Raji (cell line): ENCODE data around the gene PIP5K1C.

ENCODE experiments used
- POLR2A ChIP-seq: IDR thresholded peaks from 2 replicates; pipeline ENCODE4 v1.6.1; 2011; ENCODE audit warnings: low read depth, low read length, control low read depth; ENCODE audit not compliant: insufficient read depth

PIP5K1C gene

GRCh38 chr19:3691726-3692125 is 8.5 kb downstream of the PIP5K1C start:
- no peak for TF ChIP-seq POLR2A

DNA sequence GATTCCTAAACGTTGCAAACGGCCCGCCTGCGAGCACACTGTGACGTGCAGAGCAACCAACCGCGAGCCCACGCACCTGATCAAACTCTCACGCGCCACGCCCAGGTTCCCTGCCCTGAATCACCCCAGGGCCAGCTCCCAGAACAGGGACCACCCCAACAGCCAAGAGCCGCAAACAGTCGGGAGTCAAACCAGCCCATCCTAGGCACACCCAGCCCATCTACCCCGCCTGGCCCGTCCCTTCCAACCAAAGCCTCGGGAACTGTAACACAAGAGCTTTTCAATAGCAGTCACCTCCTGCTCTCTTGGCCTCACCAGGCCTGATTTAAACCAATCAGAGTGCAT is 8.9 kb downstream of the PIP5K1C start:
- no peak for TF ChIP-seq POLR2A

DNA sequence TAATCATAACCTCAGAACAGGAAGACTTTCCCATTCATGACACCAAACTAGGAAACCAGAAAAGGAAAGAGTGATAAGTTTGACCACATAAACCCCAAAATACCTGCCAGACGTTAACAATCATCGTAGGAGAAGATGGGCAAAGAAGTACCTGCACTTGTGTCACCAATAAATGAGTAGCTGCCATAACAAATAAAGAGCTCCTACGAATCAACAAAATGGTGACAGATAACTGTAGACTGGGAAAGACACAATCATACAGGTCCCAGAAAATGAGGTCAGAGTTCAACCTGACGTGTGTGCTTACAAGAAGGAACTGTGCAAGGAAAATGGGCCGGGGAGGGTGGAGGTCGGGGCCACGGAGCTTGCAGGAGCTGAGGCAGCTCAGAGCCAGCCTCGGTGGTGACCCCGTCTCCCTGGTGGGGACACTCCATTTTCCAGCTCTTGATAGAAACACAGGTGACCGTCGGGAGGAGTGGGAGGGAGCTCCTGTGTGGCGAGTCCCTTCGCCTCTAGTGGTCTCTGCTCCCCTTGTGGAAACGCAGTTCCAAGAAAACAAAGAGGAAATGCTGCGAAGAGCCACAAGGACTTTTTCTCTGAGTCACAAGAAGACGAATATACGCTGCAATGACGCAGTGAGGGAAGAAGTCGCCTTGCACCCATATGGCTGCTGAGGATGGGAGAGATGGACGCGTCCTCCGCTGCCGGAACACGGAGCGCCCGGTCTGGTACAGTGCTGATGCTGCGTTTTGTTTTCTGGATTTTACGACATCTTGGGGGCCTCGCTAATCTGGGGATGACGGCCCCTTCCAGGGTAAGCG is 9.5 kb downstream of the PIP5K1C start:
- TF ChIP-seq POLR2A = no peak

DNA sequence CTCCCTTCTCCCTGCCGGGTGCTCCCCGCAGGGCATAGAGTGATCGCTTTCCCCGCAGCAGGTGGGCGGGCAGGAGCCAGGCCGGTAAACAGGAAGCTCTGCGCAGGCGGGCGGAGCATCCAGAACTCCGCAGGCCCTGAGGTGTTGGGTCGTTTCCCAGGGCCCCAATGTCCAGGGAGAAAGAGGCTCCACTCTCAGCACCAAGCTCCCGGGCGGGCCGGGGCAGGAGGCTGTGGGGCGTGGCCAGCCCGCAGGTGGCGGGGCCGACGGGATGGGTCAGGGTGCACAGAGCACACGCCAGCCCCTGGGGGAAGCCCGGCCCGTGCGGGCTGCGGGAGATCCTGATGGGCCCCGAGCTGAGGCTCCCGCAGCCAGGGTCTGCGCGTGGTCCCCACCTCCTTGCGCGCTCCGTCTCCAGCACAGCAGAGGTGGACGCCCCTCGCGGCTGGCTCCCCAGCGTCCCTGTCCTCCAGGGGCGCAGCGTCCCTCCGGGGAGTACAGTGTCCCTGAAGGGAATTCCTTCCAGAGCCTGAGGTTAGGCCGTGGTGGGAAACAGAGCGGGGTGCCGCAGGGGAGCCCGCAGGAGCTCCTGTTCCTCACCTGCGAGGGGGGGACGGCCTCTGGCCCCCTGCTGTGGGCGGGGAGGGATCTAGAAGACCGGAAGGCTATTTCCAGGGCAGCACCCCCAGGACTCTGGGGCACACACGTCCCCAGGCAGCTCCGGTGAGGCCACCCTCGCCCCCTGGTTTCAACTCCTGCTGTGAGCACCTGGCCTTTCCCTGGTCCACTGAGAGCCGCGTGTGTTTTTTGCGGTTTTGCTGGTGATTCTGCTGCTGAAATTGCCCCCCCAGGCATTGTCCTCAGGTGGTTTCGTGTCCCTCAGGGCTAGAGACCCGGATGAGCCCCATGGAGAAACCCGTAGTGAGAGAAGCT is 12.2 kb downstream of the PIP5K1C start:
- TF ChIP-seq POLR2A = no peak

- no peak for TF ChIP-seq POLR2A
Observed at GRCh38 chr19:3687393-3687773, 12.9 kb downstream of the PIP5K1C start.

GRCh38 chr19:3684817-3685410 is 15.4 kb downstream of the PIP5K1C start:
- TF ChIP-seq POLR2A = no peak

- no peak for TF ChIP-seq POLR2A
Observed at GRCh38 chr19:3684054-3684816, 16.0 kb downstream of the PIP5K1C start.

GRCh38 chr19:3683405-3684053 is 16.7 kb downstream of the PIP5K1C start:
- no peak for TF ChIP-seq POLR2A

- no peak for TF ChIP-seq POLR2A
Observed at GRCh38 chr19:3682741-3683404, 17.4 kb downstream of the PIP5K1C start.

DNA sequence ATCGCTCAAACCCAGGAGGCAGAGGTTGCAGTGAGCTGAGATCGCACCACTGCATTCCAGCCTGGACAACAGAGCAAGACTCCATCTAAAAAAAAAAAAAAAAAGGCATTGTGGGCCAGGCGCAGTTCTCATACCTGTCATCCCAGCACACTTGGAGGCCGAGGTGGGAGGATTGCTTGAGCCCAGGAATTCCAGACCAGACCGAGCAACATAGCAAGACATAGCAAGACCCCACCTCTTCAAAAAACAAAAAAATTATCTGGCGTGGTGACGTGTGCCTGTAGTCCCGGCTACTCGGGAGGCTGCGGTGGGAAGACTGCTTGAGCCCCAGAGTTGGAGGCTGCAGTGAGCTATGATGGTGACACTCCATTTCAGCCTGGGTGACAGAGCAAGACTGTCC is 18.0 kb downstream of the PIP5K1C start:
- no peak for TF ChIP-seq POLR2A

GRCh38 chr19:3680939-3681338 is 19.3 kb downstream of the PIP5K1C start:
- TF ChIP-seq POLR2A = no peak

DNA sequence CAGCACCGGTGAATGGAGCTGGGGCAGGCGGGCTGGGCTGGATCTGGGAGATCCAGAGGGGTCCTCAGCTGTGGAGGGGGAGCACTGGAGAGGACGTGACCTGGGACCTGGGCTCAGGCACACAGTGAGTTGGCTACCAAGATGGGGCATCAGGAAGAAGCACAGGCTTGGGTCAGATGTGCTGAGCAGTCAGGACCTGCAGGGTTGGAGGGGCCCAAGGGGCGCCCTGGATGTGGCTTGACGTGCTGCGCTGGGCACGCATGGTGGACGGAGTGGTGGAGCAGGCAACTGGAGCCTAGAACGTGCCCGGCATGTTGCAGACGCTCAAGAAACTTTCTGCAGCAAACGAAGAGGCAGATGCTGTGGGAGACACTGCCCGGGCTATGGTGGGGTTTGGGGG is 20.7 kb downstream of the PIP5K1C start:
- TF ChIP-seq POLR2A = no peak

GRCh38 chr19:3679138-3679537 is 21.1 kb downstream of the PIP5K1C start:
- no peak for TF ChIP-seq POLR2A

DNA sequence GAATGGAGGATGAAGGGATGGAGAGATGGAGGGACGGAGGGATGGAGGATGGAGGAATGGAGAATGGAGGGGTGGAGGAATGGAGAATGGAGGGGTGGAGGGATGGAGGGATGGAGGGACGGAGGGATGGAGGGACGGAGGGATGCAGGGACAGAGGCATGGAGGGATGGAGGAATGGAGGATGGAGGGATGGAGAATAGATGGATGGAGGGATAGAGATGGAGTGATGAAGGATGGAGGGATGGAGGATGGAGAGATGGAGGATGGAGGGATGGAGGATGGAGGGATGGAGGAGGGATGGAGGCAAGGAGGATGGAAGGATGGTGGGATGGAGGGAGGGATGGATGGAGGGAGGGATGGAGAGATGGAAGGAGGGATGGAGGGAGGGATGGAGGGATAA is 22.1 kb downstream of the PIP5K1C start:
- TF ChIP-seq POLR2A = no peak
